ENCODE results near the gene PSPH. TPM values are rescaled to one million over a fixed set of nuclear protein-coding genes. Genes with fewer than 3 reads are reported as not detected.
"Not testable (repeated sequence)": the region's sequence is repeated elsewhere in the genome, so short reads cannot be mapped to it uniquely, and the experiment has no call there.

Gene PSPH
- total RNA-seq, 6 experiments from 2014 or later, result 20.3 to 27.1 (median 21.8) TPM

- Mint-ChIP-seq H3K4me3 (no peak overlapping the region), H3K36me3 (ENCODE audit: low read depth) (peaks cover 5% of the 10 kb centered on the region; the same call in 1 of the 2 replicates), H3K27me3 (ENCODE audit: insufficient read depth) (peaks cover 2% of the 10 kb centered on the region), H3K9me3 (no peaks in the 10 kb centered on the region), H3K27ac (no peak overlapping the region), H3K4me1 (ENCODE audit: low read depth) (peaks cover 33% of the 10 kb centered on the region)
- DNase-seq, result no peak
- TF ChIP-seq CTCF (IDR thresholded peaks at IDR 0.05), result no peak
Measured at GRCh38 chr7:56048245-56048644, 3.0 kb downstream of the PSPH start.

GRCh38 chr7:56047446-56048116, 3.7 kb downstream of the PSPH start:
- not testable (repeated sequence) for H3K36me3 Mint-ChIP-seq (ENCODE audit: low read depth); H3K27me3 Mint-ChIP-seq (ENCODE audit: insufficient read depth); H3K9me3 Mint-ChIP-seq; DNase-seq; H3K4me3 Mint-ChIP-seq
- H3K4me1 Mint-ChIP-seq (ENCODE audit: low read depth), result peaks cover 28% of the 10 kb centered on the region
- peak overlapping the region; percentile 87 for H3K27ac Mint-ChIP-seq

GRCh38 chr7:56046721-56047445, 4.4 kb downstream of the PSPH start:
- TF ChIP-seq CTCF (IDR thresholded peaks at IDR 0.05), result no peak
- peak; percentile 91 for DNase-seq
- Mint-ChIP-seq H3K27me3 (ENCODE audit: insufficient read depth) (peaks cover 2% of the 10 kb centered on the region), H3K27ac (peak overlapping the region; percentile 87), H3K9me3 (no peaks in the 10 kb centered on the region), H3K4me3 (peak overlapping the region; percentile 30), H3K4me1 (ENCODE audit: low read depth) (peaks cover 28% of the 10 kb centered on the region), H3K36me3 (ENCODE audit: low read depth) (peaks cover 10% of the 10 kb centered on the region)

GRCh38 chr7:56045758-56046157, 5.5 kb downstream of the PSPH start:
- H3K27ac Mint-ChIP-seq; H3K9me3 Mint-ChIP-seq; DNase-seq; H3K27me3 Mint-ChIP-seq (ENCODE audit: insufficient read depth); H3K4me3 Mint-ChIP-seq: not testable (repeated sequence)
- H3K4me1 Mint-ChIP-seq (ENCODE audit: low read depth), result peaks cover 28% of the 10 kb centered on the region
- peaks cover 12% of the 10 kb centered on the region for H3K36me3 Mint-ChIP-seq (ENCODE audit: low read depth)

GRCh38 chr7:56040730-56041129, 10.5 kb downstream of the PSPH start:
- Mint-ChIP-seq H3K9me3 (no peaks in the 10 kb centered on the region), H3K4me3 (no peak overlapping the region)

More at GRCh38 chr7:56040730-56041129, 10.5 kb downstream of the PSPH start:
- no peak for DNase-seq
- no peak for TF ChIP-seq CTCF (IDR thresholded peaks at IDR 0.05)
- H3K27ac Mint-ChIP-seq, result peak overlapping the region; percentile 62
- peaks cover 12% of the 10 kb centered on the region for H3K36me3 Mint-ChIP-seq (ENCODE audit: low read depth)
- H3K27me3 Mint-ChIP-seq (ENCODE audit: insufficient read depth), result no peaks in the 10 kb centered on the region; the same call in 1 of the 2 replicates
- no peaks in the 10 kb centered on the region; the same call in none of the 2 replicates for H3K4me1 Mint-ChIP-seq (ENCODE audit: low read depth)
